Activated T-cell treated with anti-CD3 and anti-CD28 coated beads for 4 hours (primary cell): ENCODE measurements around the gene BRIX1.
"Not testable (repeated sequence)": the region's sequence is repeated elsewhere in the genome, so short reads cannot be mapped to it uniquely, and the experiment has no call there.

Experiments used
- DNase-seq: peaks from one replicate; pipeline ENCODE4 v3.0.0-alpha.2; 2020

Gene BRIX1

DNA sequence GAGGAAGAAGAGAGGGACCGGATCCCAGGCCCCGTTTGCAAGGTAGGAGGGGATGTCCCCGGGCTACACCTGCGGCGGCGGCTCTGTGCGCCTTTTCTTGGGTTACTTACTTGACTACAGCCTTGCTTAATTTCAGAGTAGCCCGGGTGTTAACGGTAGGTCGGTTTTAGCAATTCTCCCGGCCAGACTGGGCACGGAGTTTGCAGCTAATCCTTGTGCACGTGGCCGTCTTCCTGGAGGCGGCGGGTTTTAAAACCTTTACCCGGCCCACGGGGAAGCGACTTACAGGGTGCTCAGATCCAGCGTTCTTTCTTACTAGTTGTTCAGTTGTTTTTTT, 313 bp downstream of the BRIX1 start:
- peak; percentile 25 for DNase-seq

DNA sequence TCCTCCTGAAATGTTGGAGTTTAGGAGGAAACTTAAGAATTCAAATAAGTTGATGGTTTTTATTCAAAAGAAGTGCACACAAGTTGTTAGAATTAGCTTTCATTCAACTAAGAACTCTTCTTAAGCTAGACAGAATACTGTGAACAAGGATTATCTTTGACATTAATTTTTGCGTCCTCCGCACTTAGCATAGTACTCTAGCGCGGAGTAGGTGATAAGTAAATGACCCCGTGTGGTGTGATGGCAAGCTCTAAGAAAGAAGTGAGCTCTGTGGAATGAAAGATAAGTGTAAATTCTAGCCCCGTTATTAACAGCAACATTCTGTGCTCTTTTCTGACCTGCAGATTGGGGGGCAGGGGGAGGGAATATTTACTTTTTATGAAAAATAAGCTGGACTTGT, 1.0 kb downstream of the BRIX1 start:
- DNase-seq: no peak

DNA sequence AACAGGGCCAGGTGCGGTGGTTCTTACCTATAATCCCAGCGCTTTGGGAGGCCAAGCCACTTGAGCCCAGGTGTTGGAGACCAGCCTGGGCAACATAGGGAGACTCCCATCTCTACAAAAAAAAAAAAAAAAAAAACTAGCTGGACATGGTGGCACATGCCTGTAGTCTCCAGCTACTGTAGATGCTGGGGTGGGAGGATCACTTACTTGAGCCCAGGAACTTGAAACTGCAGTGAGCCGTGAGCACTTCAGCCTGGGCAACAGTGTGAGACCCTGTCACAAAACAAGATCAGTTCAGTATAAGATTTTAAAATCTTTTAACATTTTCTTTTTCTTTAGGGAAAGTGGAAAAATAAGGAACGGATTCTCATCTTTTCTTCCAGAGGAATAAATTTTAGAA, 2.5 kb downstream of the BRIX1 start:
- no peak for DNase-seq

DNA sequence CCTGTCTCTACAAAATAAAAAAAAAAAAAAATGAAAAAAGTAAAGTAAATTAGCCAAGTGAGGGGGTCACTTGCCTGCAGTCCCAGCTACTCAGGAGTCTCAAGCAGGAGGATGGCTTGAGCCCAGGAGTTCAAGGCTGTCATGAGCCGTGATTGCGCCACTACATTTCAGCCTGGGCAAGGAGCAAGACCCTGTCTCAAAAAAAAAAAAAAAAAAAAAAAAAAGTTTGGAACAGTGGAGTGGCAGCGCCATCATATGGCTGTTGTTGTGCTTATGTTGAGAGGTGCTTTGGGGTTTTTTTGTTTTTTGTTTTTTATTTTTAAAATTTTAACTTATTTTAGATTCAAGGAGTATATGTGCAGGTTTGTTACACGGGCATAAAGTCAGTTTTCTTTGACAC, 3.6 kb downstream of the BRIX1 start:
- DNase-seq: no peak

DNA sequence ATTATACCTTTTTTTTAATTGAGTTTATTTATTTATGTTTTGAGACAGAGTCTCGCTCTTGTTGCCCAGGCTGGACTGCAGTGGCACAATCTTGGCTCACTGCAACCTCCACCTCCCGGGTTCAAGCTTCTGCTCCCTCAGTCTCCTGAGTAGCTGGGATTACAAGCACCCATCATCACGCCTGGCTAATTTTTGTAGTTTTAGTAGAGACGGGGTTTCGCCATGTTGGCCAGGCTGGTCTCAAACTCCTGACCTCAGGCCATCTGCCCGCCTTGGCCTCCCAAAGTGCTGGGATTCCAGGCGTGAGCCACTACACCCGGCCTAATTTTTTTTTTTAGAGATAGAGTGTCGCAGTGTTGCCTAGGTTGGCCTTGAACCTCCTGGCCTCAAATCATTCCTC, 7.7 kb downstream of the BRIX1 start:
- not testable (repeated sequence) for DNase-seq

DNA sequence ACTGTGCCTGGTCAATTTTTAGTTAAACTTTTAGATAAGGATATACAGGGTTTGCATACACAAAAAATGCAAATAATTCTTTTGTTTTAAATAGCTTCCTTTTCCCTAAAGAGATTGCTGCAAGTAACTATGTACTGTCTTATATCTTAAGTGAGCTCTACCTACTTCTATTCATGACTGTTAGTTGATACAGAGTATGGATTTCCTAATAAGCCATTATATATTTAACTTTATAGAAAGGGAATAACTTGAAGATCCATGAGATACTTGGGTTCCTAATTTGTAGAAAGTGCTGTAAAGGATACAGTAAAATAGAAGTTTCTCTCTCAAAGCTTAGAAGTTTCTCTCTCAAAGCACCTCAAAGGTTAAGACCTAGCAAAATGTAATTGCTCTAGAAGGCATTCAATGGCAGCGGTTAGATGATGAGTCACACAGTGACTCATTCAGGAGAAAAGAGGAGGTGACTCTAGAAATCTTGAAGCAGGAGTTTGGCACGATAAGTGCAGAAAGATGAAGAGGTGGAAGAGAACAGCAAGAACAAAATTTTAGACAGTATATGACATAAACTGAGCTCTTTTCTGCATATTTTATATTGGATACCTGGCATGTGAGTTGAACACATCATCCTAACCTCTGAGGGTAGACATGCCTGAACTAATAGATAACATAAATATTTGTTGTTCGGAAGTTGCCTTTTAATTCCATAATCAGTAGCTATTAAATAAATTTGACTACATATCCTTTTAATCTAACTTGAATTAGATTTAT, 8.4 kb downstream of the BRIX1 start:
- DNase-seq: peak; percentile 36

DNA sequence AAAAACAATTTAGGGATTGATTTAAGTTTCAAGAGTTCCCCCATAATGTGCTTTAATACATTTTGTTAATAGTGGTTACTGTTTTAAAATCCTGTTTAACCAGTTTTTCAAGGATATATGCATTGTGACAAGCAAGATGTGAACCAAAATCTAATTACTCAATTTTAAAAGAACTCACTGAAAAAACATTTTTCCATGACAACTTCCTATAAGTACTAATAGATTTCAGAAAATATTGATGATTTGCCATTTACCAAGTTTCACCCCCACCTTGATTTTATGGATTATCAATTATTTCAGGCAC, 8.9 kb downstream of the BRIX1 start:
- no peak for DNase-seq

DNA sequence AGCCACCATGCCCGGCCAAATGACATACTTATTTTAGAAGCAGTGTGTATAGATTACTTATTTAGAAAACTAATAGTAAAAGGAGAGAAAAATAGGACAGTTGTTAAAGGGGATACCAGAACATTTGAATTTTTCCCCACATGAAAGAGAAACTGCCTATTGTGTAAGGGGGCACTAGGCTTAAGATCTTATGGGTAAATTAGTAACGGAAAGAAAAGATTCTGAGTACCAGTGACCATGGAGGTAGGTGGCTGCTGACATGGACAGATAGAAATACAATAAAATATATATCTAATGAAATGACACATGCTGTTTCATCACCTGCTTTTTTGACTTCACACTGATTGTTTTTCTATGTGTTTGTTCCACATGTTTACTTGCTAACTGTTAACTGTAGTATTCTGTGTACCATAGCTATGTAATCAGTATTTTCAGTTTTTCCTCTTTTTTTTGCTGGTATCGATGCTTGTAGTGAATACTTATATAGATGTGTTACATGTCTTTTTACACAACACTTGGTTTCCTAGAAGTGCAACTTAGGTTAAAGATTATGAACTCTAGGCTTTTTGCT, 10.9 kb downstream of the BRIX1 start:
- DNase-seq: no peak

DNA sequence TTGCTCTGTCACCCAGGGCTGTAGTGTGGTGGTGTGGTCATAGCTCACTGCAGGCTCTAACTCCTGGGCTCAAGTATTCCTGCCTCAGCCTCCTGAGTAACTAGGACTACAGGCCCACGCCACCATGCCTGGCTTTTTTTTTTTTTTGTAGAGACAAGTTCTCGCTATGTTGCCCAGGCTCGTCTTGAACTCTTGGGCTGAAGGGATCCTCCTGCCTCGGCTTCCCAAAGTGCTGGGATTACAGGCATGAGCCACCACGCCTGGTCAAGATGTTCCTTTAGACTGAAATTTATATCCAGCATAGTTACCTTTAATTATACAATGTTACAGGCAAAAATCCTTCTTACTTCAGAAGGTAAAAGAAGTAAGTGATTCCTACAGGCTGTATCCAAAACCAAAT, 12.3 kb downstream of the BRIX1 start:
- no peak for DNase-seq

DNA sequence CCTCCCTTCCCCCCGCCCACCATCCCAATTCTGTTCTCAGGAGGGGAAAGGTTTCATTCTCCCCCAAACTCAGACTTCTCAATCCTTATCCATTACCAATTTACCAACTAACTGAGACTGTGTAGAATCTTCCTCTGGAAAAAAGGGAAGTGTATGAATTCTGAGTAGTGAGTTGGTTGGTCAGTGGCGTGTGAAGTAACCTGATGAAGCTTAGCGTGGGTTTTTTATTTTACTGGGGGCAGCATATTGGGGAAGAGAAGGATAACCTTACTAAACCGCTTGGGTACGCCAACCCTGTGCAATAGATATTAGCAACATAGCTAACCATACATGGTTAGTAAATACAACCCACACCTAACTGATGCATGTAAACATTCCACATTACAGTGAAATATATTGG, 12.8 kb downstream of the BRIX1 start:
- no peak for DNase-seq

DNA sequence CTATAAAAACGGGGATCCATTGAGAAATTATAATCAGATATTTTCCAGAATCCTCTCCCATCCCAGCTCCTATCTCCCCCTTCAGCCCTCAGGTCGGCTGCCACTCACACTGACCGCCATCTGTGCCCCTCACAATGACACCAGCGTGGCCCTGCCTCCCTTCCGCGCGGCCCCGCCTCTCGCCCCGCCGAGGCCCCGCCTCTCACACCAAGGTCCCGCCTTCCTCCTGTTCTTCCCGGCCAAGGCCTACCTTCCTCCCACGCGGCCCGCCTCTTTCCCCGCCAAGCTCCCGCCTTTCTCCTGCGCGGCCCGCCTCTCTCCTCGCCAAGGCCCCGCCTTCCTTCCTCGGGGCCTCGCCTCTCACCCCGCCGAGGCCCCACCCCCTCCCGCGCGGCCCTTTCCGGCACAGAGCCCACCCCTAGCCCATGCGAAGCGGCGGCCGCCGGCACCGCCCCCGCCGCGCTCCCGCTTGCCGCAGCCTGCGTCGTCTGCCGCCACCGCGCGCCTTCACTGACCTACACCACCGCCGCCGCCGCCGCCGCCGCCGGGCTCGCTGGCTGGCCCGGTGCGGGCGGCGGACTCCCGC, 13.7 kb downstream of the BRIX1 start, which contains the start of gene DNAJC21:
DNAJC21 (plus strand) TSS at position 426 of the 586 bp plus-strand sequence. CDS start 261 bp downstream, outside the sequence.
- DNase-seq: peak; percentile 97

DNA sequence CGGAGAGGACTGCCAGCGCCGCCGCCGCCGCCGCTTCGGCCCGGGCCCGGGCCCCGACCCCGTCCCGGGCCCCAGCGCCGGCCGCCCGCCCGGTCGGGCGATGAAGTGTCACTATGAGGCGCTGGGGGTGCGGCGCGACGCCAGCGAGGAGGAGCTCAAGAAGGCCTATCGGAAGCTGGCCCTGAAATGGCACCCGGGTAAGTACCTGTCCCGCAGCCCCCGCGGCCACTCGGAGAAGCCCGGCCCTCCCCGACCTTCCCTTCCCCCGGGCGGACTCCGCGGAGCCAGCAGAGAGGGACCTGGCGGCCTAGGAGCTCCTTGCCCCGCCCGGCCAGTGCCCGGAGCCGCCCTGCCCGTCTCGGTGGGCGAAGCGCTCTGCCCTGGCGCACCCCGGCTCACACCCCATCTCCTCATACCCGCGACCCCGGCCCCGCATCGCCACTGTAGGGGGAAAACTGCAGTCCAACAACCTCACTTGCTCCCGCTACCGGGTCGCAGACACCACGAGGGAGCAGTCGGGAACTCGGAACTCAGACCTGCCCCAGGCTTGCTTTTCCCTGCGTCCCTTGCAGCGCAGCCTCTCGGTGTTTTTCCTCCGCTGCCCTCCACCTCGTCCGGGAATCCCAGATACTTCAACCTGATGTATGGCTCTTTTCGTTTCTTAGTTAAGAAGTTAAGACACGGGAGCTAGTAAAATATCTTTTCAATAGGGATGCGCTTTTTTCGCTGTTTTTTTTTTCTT, 14.4 kb downstream of the BRIX1 start:
- DNase-seq: peak; percentile 49

DNA sequence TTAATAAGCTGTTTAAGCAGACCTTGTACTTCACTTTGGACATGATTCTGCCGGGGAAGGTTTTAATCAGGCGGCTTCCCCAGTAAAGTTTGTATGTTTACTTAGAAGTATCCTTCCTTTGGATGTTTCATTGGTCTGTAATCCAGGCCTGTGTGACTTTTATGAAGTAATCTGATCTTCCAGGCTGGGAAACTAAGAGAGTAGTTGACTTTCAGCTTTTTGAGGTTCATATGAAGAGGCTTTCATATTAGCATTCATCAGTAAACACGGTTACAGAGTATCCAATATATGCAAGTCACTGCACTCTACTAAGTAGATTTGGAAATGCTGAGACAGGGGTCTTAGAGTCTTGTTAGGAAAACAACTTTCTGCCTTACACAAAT, 14.9 kb downstream of the BRIX1 start:
- DNase-seq: no peak

DNA sequence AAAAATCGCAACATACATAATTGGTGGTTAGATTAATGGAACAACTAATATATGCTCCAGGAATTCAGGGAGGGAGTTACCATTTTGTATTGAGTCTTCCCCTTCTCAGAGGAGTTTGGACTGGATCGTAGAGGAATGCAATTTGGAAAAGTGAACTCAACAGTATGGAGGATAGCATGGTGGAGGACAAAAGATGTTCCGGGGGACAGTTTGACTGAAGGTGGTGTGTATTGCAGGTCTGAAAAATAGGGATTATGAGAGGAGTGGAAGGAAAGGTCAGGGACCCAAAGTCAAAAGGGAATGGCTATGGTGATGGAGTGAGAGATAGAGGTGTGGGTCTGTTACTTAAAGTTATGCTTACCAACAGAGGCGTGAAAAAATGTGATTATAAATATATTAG, 15.4 kb downstream of the BRIX1 start:
- DNase-seq: no peak

DNA sequence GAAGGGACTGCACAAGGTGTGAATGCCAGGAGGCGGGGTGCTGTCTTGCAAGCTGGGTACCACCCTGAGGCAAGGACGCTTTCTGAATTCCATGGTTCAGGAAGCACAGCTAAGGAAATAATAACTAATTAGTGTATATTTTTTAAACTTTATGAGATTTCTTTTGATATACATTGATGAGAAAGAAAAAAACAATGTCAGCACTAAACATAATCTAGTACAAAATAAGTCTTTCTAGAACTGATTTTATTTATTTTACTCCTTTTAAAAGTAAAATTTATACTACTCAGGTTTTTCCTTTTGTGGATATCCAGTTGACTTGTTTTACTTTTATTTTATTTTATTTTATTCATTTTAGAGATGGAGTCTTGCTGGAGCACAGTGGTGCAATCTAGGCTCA, 17.4 kb downstream of the BRIX1 start:
- DNase-seq: no peak

DNA sequence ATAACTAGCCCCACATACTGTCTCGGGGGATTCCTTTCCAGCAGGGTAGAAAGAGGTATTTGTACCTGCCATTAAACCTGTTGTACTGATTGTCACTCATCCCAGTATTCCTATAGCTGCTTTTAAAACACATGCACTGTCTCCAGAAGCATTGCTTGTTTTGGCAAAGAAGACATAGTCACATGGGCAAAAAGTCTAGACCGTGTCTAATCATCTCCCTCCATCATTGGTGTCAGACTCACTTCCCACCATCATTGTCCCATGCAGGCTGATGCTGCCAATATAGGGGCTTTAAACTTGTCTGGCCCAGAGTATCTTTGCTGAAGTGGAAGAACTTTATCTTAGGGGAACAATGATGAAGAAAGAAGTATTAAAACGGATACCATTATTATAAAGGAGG, 26.4 kb downstream of the BRIX1 start:
- DNase-seq: no peak

DNA sequence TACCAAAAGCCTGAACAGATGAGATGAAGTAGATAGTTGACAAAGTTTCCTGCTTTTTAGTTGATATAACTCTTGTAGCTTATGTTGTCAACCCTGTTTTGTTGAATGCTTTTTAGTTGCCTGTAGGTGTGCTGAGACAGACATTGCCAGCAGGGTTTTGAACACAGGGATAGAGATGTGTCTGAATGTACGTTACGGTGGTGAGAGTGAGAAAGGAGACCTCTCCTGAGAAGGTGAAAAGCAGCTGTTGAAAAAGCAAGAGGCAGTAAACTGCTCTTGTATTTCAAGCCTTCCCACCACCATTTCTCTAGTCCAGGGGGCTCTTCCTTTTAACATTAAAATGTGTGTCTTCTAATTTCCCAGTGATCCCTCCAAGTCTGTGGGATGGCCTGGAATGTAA, 28.5 kb downstream of the BRIX1 start:
- no peak for DNase-seq

DNA sequence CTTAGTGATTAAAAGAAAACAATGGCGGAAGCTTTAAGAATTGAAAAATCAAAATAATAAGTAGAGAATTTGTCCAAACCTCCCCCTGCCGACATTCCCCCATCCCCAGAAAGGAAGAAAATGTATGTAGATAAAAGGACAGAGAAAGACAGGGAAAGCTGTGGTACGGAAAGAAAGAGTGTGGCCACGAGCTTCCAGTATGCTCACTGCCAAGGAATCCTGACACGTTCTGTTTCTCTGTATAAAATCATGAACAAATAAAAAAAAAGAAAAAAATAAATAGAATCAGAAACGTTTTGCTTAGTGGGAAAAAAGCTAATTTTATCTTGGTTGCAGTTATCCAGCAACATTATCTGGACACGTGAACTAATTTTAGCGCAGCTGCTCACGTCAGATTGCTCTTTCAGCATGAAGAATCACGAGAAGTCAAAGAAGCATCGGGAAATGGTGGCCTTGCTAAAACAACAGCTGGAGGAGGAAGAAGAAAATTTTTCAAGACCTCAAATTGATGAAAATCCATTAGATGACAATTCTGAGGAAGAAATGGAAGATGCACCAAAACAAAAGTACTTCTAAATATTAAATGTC, 29.0 kb downstream of the BRIX1 start:
- no peak for DNase-seq

DNA sequence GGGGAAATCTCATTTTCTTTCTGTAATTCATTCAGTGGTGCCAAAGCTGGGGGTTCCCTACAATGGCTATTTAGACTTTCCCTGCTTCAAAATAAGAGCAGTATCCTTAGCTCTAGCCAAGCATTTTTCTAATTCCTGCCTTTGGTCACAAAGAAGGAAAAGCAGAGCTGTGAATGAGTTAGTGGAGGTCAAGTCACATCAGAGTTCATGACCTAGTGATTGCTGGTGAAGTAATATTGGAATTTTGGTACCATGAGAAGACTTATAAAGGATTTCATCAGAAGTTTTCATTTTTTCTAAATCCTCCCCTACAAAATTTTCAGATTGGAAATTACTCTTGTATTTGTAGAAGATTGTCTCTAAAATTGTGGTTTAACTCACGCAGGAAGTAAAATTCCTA, 41.8 kb downstream of the BRIX1 start:
- no peak for DNase-seq

DNA sequence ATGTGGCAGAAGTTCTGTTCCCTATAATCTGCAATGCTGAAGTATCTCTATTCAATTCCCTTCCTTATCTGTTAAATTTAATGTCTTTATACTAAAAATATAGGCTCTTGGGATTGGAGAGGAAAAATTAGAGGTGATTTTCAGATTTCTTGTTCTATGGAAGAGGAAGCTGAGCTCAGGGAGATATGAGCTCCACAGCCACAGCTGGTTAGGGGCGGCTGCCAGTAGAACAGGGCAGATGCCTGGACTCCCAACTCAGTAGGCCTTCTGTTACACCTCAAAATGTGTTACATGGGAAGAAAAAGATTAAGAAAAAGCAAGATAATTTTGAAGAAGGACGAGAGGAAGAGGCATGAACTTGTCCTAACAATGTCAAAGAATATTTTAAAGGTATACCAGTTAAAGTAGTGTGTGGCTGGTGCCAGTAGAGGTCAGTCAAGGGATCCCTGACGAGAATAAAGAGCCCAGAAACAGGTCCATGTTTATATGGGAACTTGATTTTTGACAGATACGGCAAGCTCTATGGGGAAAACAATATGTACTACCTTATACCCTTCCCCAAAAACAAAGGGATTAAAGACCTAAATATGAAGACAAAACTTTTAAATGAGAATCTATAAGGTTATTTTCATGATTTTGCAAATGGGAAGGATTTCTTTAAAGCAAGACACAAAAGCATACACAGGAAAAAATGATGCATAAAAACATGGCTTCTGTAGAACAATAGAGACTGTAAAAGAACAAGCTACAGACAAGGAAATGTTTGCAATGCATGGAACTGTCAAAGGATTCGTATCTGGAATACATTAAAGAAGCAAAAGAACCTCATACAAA, 42.6 kb downstream of the BRIX1 start:
- DNase-seq: no peak

DNA sequence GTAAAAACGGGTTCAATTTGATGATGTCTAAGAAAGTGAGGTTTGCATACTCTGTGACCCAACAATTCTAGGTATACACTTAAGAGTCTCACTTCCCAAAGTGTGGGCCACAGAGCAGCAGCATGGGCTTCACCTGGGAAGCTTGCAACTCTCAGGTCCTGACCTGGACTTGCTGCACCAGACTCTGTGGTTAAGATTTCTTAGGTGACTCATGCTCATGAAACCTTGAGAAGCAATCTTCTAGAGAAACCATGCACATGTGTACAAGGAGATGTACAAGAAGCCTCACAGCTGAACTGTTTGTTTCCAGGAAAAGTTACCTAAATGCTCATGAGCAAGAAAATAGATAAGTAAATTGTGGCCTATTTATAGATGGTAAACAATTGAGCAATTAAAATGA, 43.8 kb downstream of the BRIX1 start:
- DNase-seq: no peak

DNA sequence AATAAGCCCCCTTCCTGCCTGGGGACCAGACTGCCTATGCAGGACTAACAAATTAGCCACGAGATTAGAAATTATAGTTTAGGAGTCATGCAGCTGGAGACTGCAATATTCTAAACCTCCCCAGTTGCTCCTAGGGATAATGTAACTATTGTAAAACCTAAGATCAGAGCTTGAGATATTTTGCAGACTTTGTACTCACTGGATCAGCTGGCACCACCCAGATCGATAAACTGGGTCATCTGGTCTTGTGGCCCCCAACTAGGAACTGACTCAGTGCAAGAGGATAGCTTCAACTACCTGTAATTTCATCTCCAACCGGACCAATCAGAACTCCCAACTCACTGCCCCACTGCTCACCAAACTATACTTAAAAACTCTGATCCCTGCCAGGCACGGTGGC, 52.0 kb downstream of the BRIX1 start:
- DNase-seq: no peak

DNA sequence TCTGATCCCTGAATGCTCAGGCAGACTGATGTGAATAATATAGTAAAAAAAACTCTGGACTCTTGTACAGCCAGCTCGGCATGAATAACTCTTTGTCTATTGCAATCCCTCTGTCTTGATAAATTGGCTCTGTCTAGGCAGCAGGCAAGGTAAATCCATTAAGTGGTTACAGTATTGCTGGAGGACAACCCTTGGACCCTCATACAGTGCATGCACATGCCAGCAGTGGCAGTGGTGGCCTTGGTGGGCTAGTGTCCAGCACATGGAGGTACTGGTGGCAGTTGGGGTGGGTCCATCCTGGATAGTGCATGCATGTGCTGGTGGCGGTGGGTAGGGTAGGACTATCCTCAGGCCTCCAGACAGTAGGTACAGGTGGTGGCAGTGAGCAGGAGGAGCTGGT, 52.7 kb downstream of the BRIX1 start:
- no peak for DNase-seq
